Stimulated activated CD8-positive, alpha-beta memory T cell treated with anti-CD3 and anti-CD28 coated beads, Interleukin-15, amount 100 ng/mL, for 1 hour (primary cell): Measurements from ENCODE around the gene CMTM8.

Experiments
- DNase-seq: peaks from one replicate; pipeline ENCODE4 v3.0.0-alpha.2; 2020; ENCODE audit warnings: low read depth

CMTM8 gene

DNA sequence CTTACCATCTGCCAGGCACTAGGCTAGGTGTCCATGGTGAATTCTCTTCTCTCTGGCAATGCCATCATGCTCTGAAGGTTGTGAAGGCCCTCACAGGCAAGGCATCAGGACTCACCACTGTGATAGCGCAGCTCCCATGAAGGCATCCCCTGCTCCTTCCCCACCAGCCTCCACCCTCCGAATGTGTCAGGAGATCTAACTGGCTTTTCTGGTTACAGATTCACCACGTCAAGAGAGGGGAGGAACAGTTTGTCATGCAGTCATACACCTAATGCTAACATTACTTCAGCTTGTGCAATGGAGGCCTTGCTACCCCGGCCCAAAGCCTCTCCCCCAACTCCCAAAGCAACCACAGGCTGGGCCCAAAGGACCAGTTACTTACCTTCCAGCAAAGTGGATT lies 8.9 kb upstream of the CMTM8 start:
- DNase-seq = no peak

DNA sequence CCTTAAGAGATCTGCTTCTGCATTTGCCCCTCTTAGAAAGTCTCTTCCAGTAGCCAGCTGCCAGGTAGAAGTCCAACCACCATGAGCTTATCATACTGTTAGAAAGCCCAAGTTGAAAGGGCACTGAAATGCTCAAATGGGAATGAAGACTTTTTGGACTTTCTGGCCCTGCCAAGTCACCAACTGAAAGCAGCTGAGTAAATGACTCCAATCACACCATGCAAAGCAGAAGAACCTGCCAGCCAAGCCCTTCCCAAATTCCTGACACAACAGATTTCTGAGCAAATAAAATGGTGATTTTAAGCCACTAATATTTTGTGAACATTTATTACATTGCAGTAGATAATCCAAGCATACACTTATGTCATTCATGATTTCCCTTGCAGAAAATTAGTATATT lies 2.1 kb upstream of the CMTM8 start:
- no peak for DNase-seq

DNA sequence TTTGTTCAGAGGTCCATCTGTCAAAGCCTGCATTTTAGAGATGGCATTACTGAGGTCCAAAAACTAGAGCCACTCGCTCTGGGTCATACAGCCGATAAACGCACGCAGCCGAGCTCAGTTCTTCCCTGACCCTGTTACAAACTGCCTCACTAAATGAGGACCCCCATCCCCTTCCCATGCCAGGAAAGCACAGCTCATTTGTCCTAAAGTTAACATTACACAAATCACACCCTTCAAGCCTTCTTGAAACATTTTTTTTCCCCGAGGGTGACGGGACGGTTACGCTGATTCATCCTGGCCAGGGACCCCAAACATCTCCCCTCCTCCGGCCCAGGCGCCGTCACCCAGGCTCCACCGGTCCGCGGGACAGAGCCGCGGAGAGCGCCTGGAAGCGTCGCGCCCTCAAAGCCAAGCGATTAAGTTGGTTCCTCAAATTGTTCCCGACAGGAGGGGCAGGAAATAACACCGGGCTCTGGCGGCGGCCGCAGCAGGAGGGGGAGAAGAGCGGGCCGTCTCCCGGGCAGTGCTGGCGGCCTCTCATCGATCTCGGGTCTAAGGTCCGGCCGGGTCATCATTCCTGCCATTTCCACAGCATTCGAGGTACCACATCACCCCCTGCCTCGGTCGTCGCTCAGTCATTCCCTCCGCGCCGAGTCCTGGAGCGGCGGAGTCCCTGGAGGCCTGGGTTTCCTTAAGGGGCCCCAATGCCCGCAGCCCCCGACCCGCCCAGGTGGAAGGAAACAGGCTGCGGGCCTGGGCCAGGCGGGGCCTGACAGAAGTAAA lies 619 bp upstream of the CMTM8 start:
- no peak for DNase-seq

DNA sequence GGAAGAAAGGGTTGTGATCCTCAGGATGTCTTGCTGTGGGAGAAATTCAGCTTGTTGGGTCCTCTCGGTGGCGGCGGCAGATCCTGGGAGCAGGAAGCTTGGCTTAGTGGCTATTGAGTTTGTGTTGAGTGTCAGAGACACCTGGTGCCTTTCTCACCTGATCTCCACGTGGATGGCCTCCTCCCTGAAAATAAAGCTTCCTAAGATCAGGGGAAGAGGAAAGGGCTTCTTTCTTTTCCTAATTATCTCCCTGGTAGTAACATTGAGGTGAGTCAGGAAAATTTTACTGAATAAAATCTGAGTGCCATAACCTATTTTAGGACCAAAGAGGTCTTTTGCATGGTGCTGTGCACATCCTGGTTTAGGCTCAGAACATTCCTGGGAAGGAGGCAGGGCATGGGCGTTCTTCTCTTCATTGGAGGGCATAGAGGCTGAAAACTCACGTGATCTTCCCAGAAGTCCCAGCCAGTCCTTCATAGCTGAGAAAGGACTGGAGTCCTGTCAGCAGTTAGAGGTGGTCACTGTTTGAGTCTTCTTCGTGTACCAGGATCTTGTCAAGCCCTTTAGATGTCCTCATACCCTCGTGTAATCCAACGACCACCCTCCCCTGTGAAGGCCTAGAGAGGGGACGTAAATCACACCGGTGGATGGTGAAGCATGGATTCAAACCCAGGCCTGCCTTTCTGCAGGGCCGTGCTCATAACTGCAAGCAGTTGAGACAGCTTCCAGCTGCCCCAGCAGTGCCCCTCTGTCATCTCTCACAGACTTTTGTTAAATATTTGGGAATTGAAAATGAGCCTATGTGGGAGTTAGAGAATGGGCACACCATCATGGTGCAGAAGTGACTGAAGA lies 1.1 kb downstream of the CMTM8 start:
- DNase-seq = no peak

DNA sequence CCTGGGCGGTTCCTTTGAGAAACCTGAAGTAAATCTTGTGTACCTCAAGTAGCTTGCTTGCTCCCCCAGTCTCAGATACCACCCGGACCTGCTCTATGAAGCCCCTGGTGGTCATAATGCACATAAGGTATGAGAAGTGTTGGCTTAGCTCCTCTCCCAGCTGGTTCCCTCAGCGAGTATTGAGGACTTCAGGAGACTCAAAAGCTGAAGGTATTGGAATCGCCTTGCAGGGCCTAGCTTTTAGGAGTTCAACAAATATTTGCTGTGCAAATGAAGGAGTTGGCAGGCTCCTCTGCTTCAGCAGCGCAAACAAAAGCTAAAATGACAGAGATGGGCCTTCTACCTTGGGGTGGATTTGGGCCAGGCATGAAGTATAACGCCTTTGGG lies 1.7 kb downstream of the CMTM8 start:
- DNase-seq = no peak

DNA sequence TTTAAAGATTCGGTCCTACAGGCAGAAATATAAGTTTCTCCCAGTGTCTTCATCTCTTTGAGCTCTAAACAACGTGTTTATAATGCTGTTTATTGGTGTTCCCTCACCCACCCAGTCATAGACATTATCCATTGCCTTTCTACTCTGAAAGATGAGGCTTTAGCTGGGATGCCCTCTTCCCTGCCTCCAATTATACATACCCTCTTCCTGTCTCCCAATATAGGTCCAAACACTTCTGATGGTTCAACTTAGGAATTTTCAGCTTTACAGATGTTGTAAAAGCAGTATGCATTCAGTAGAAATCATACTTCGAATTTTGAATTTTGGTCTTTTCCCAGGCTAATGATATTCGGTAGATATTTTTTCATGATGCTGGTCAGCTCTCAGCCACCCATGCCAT lies 2.6 kb downstream of the CMTM8 start:
- no peak for DNase-seq

DNA sequence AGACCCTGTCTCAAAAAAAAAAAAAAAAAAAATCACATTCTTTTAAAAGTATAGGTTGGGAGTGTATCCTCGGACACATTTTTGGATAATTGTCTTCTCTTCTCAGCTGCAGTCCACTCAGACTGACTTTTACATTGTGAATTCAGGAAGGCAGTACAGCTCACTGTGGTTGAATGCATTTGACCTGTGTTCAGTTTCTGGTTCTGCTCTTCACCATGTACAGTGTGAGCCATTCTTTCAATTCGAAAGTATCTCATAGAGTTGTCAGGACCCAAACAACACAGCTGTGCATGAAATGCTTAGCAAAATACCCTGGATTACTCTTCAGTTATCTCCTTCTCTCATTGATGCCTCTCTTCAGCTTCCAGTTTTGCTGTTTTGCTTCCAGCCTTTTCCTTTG lies 5.0 kb downstream of the CMTM8 start:
- no peak for DNase-seq

DNA sequence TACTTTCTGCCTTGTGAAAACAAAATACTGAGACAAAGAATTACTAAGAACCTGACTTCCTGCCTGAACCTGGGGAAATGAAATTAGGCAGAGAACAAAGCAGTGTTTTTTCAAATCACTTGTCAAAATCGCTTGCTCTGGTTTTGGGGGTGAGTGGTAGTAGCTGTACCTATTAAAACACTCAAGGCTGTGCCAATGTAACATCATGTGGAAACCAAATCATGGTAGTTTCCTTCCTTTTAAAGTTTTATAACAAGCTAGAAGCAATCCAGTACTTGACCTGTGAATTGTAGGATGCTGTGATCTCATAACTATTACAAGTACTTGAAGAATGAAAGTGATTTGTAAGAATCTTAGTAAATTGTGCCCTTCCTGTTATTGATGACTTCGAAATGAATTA lies 6.7 kb downstream of the CMTM8 start:
- no peak for DNase-seq

DNA sequence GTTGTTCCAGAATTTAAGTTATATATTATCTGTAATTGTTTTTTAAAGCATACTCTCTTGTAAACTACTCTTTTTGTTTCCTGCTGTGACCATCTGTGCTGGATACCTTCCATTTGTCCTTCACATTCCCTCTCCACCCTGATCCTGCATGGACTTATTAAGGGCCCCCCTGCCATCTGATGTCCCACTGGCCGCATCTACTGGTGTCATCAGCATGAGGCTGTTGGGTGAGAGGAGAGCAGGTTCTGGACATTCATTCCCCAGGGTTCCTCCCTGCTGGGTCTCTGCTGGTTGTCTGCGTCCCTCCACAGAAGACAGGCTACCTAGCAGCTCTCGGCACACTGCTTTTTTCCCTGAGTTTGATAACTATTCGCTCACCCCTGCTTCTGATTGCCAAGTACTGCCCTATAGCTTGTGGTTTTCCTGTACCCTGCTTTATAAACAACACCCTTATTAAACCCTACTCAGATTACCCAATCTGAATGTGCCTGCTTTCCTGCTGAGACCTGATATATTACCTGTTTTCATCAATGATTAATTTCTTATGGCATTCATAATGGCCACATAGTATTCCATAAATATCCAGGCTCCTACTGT lies 7.7 kb downstream of the CMTM8 start:
- no peak for DNase-seq

DNA sequence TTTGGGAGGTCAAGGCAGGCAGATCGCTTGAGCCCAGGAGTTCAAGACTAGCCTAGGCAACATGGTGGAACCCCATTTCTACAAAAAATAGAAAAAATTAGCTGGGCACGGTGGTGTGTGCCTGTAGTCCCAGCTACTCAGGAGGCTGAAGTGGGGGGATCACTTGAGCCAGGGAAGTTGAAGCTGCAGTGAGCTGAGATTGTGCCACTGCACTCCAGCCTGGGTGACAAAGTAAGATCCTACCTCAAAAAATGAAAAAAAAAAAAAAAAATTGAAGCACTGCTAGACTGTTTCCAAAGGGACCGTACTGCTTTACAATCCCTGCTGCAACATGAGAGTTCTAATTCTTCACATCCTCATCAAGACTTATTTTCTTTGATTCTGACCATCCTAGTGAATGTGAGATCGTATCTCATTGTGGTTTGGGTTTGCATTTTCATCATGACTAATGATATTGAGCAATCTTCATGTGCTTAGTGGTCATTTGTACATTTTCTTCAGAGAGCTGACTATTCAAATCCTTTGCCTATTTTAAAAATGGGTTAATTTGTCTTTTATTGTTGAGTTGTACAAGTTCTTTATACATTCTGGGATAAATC lies 10.8 kb downstream of the CMTM8 start:
- no peak for DNase-seq

DNA sequence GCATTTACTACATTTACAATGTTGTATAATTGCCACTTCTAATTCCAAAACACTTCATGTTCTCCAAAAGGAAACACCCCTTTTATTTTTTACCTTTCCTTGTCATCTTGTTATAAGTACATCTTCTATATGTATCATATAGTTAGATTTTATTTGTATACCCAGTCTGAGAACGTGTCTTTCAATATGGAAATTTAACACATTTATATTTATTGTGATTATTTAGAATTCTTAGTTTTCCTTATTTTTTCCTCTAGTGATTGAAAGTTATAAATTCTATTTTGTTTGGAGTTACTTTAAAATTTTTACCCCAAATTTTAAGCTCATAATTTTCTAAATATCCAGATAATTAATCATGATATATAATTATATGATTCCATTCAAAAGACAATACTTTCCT lies 15.8 kb downstream of the CMTM8 start:
- no peak for DNase-seq

DNA sequence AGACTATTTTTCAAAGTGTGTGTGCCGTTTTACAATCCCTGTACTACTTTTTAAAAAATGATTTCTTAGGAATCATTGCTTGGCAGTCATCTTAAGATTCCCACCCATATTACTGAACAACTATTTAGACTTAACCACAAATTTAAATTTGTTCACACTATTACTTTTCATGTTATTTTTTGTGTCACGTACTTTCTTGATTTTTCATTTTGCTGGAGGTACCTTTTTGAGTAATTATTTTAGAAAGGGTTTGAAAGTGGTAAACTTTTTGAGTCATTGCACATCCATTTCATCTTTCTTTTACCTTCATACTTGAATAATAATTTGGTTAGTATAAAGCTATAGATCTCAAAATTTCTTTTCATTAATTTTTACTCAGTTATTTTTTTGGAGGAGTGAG lies 16.9 kb downstream of the CMTM8 start:
- DNase-seq = no peak

DNA sequence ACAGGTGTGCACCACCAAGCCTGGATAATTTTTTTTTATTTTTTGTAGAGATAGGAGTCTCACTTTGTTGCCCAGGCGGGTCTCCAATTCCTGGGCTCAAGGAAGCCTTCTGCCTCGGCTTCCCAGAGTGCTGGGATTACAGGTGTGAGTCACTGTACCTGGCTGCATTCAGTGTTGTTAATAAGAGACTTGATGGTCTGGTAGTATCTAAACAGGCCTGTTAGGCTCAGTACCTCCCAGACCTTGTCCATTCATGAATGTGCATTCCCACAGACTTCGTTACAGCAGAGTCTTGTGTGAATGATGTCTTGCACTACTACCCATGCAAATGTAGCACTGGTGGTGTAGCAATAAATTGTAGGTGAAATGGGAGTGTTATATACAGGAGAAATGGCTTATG lies 17.7 kb downstream of the CMTM8 start:
- no peak for DNase-seq

DNA sequence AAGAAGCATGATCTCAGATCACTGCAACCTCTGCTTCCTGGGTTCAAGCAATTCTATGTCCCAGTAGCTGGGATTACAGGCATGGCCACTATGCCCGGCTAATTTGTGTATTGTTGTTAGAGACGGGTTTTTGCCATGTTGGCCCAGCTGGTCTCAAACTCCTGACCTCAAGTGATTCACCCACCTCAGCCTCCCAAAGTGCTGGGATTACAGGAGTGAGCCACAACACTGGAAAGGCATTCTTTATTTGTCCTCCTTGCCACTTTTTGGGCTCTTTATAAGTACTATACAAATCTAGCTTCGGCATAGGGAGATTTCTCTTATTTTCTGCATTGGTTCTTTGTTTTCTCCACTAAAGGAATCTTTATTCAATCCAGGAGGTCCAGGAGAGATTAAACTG lies 18.6 kb downstream of the CMTM8 start:
- no peak for DNase-seq

DNA sequence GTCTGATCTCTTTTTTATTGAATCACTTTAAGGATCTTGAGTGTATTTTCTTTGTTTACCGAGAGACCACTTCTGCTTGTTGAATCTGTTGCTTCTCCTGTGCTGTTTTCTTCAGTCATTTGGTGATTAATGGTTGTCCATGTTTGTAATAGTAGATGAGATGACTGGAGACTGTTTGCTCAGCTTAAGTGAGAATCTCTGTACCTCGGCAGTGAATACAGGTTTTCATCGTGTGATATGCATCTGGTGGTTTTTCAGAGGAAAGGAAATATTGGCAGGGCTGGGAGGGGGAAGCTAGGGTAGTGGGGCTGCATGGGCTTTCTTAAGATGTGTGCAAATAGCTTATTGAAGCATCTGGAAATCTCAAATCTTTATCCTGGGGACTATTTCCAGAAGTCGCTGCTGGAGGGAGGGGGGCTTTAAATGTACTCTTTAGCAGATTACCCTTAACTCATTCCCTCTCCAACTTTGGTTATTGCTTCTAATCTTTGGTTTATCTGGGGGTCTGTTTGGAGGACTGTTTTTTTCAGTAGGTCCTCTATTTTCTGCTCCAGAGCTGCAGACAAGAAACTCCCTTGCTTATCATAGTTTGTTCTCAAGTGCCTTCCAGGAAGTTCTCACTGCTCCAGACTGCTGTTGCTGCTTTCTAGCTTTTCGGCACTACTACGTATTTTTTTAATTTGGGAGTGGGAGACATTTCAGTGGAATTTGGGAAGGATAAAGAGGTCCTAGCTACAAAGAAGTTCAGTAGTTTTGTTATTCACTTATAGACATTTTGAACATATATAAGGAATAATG lies 19.4 kb downstream of the CMTM8 start:
- no peak for DNase-seq

DNA sequence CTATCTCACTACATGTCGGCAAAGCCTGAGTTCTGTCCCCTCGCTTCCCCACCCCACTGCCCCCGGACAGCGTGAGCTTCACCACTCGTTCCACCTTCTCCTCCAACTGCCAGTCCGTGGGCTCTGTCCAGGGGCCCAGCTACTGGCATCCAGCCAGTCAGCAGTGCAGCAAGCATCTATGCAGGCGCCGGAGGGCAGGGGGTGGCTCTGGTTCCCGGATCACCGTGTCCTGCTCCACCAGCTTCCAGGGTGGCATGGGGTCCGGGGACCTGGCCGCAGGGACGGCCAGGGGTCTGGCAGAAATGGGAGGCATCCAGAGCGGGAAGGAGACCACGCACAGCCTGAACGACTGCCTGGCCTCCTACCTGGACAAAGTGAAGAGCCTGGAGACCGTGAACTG lies 20.4 kb downstream of the CMTM8 start:
- no peak for DNase-seq

DNA sequence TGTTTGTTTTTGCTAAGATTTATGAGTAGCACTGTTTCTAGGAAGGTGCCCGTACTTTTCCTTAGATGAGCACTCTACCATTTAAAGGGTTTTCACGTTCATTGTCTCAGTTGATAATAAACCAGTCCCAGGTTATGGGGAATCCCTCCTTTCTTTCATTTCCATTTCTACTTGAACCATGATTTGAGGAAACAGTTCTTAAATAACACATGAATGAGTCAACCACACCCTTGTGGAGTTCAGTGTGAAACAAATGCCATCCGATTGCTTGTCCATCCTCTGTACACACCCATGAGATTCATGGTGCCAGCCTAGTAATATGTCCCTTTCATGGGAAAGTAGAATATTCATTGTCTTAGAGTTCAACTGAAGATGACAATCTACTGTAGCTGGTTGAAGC lies 23.1 kb downstream of the CMTM8 start:
- DNase-seq = no peak

DNA sequence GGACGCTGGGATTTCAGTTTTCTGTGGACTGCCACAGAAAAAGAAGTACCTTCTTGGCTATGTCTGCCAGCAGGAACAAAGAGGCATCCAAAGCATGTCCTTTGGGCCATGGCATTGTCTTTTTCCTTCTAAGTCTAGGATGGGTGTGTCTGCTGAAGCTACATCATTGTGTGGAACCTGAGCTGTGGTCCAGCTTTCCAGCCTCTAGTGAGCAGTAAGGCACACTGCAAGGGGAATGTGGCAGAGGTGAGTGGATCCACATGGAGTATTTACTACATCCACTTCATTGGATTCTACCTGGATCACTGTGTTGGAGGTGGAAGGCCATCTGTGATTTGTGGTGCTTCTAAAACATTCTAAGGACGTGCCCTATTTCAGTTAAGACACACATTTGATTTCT lies 23.7 kb downstream of the CMTM8 start:
- DNase-seq = no peak

DNA sequence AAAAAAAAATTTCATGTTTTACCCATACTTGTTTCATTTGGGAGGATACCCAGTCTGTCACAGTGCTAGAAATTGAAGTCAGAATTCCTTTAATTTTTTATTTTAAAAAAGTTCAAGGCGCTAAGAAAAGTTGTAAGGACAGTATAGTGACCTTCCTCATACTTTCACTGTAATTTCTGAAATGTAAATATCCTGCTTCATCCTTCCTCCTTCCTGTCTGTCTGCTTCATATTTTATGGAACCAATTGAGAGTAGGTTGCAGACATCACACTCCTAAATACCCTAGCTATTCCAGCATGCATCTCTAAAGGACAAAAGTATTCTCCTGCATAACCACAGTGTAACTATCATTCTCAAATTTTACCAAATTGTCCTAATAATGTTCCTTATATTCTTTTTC lies 35.8 kb downstream of the CMTM8 start:
- no peak for DNase-seq

DNA sequence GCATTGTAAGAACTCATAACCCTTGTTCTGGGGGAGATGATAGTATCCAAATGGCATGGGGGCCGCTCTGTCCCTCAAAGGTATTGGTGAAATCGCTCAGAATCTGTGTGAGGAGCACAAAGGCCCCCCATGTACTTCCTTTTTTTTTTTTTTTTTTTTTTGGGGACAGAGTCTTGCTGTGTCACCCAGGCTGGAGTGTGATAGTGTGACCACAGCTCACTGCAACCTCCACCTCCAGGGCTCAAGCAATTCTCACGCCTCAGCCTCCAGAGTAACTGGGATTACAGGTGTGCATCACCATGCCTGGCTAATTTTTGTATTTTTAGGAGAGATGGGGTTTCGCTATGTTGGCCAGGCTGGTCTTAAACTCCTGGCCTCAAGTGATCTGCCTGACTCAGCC lies 37.0 kb downstream of the CMTM8 start:
- DNase-seq = no peak

DNA sequence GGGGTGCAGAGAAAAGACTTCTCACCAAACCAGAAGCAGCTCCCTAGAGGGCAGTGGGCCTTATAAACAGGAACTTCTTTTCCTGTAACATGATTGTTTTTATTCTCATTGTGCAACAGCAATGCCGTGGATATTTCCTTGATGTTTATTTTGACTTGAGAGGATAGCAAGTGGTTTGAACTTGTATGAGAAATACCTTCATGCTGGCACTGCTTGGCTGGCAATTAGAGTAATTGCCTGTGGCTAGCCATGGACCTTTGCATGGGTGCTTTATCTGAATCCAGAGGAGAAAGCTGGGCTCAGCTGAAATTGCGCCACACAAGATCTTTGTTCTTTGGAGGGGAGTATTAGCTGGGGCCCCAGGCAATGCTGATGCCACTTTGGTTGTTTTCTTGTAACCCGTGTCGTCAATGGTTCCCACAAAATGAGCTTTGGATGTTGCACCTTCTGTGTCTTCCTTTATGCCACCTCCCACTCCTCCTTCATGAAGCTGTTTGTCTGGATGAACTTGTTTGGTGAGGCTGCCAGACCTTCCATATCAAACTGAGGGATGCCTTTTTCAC lies 37.9 kb downstream of the CMTM8 start:
- DNase-seq = no peak

DNA sequence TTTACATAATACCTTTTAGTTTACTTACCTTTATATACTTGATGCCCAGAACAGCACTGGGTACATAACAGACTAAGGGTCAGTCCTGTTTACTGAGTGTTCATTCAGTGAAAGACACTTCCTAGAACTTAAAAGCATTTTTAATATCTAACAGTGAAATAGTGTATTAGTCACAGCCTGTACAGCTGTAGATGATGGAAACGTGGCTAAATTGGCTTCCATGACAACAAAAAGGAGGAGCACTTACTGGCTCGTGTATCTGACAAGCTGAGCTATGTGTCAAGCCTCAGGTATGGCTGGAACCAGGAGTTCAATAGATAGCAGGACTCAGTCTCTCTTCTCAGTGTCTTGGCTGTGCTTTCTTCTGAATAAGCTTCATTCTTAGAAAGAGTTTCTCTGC lies 40.2 kb downstream of the CMTM8 start:
- DNase-seq = no peak
